HepG2 (cell line): ENCODE results near the gene POMGNT2. TPM values are rescaled to one million over a fixed set of nuclear protein-coding genes. Genes with fewer than 3 reads are reported as not detected.

ENCODE experiments used
- ATAC-seq: fragments of 200-7000 bp; cut with Tn5 transposase; 3 replicates; pipeline ENCODE4 v1.9.1; 2020; ENCODE audit warnings: mild to moderate bottlenecking, moderate library complexity
- BruUV-seq: library from RNA; stranded (reverse); fragments of 400-500 nt; replicated peaks from 2 replicates; lab custom pipeline; 2021; lab: Mats Ljungman, UMichigan
- CTCF ChIA-PET: fragments of 300-600 bp; formaldehyde crosslinking; extraction: SDS; loops from one replicate; lab custom pipeline; 2021; ENCODE audit warnings: low total read pairs, inconsistent platforms, low intra/inter-chr PET ratio; lab: Yijun Ruan, JAX
- POLR2A ChIA-PET: fragments of 350-600 bp; sonication (Branson Sonifier 250); formaldehyde crosslinking; loops from one replicate; lab custom pipeline; 2020; ENCODE audit warnings: antibody characterized with exemption, inconsistent platforms; lab: Yijun Ruan, JAX
- DNase-seq: peaks from one replicate; pipeline ENCODE4 v3.0.0-alpha.2; 2015; ENCODE audit warnings: low spot score
- FAIRE-seq: peaks from 3 replicates; lab custom pipeline; 2011; peaks lifted over from hg19 to GRCh38; lab: Jason Lieb, UNC
- H2AFZ ChIP-seq: one replicate; pipeline ENCODE4 v1.6.1; 2011; ENCODE audit warnings: low read length, inconsistent platforms
- H3K27ac ChIP-seq: fragments of 300-600 bp; 3 replicates; pipeline ENCODE4 v1.8.0; 2011; ENCODE audit warnings: mixed run types, mild to moderate bottlenecking, mixed read lengths, low read length, inconsistent platforms; ENCODE audit not compliant: insufficient read depth; ENCODE audit errors: extremely low read length
- H3K27me3 ChIP-seq, 2 experiments: fragments of 200-600 bp in 1 of 2; 2 replicates in 1 of 2; 3 replicates in 1 of 2; pipeline versions ENCODE4 v1.6.0 to v1.8.0; 2011; ENCODE audit warnings: low read length in 2 of 2, mild to moderate bottlenecking in 2 of 2, moderate library complexity in 2 of 2, inconsistent platforms in 1 of 2; ENCODE audit not compliant: insufficient read depth in 2 of 2, control insufficient read depth in 1 of 2
- H3K36me3 ChIP-seq, 2 experiments: fragments of 200-600 bp in 1 of 2; replicated peaks in 1 of 2; 2 replicates in 1 of 2; 3 replicates in 1 of 2; pipeline versions ENCODE4 v1.5.1 to v1.8.0; 2011; ENCODE audit warnings: low read length in 2 of 2, inconsistent platforms in 1 of 2; ENCODE audit not compliant: insufficient read depth in 2 of 2, control insufficient read depth in 1 of 2
- H3K4me1 ChIP-seq: 2 replicates; pipeline ENCODE4 v1.5.1; 2012; ENCODE audit warnings: low read length, inconsistent platforms; ENCODE audit not compliant: insufficient read depth
- H3K4me2 ChIP-seq: 2 replicates; pipeline ENCODE4 v1.6.0; 2011; ENCODE audit warnings: low read depth, low read length, inconsistent platforms
- H3K4me3 ChIP-seq, 3 experiments: fragments of 200-600 bp in 1 of 3; sonication (generic), shearing (Covaris generic) in 1 of 3; replicated peaks in 1 of 3; 2 replicates each; pipeline ENCODE4 v1.5.1; 2011 to 2016; ENCODE audit warnings: low read length in 3 of 3, inconsistent platforms in 2 of 3, low read depth in 2 of 3, mild to moderate bottlenecking in 2 of 3, control low read depth in 1 of 3, mixed read lengths in 1 of 3; ENCODE audit not compliant: insufficient read depth in 1 of 3
- H3K79me2 ChIP-seq: one replicate; pipeline ENCODE4 v1.6.1; 2011; ENCODE audit warnings: low read length, inconsistent platforms; ENCODE audit not compliant: insufficient read depth
- H3K9ac ChIP-seq: 2 replicates; pipeline ENCODE4 v1.6.0; 2011; ENCODE audit warnings: mild to moderate bottlenecking, low read depth, low read length, inconsistent platforms; ENCODE audit not compliant: insufficient read depth
- H3K9me3 ChIP-seq: 2 replicates; pipeline ENCODE4 v1.5.1; 2012; ENCODE audit warnings: mild to moderate bottlenecking, low read length
- H4K20me1 ChIP-seq: 2 replicates; pipeline ENCODE4 v1.6.0; 2011; ENCODE audit warnings: inconsistent platforms, mild to moderate bottlenecking, low read length, moderate library complexity; ENCODE audit not compliant: insufficient read depth
- KDM5B ChIP-seq: sonication (generic); formaldehyde crosslinking; IDR thresholded peaks from 2 replicates; pipeline ENCODE4 v1.4.0; 2020; ENCODE audit warnings: missing genetic modification reagents, mild to moderate bottlenecking, borderline replicate concordance
- ZFP36 ChIP-seq: fragments of 150-350 bp; IDR thresholded peaks from 2 replicates; pipeline ENCODE4 v1.6.1; 2018; ENCODE audit warnings: borderline replicate concordance, low read length, low read depth; ENCODE audit not compliant: partially characterized antibody
- WGBS: methylation state at CpG from one replicate; pipeline ENCODE4 v1.1.6; 2017; ENCODE audit warnings: low lambda C conversion rate; 5-methylcytosine and 5-hydroxymethylcytosine counted together
- in situ Hi-C: cut with HindIII; loops from 2 replicates; pipeline ENCODE4 v1.10.0; 2017; ENCODE audit warnings: low pct_unique_long_range_greater_than_20kb; ENCODE audit not compliant: extremely low pct_ligation_motif_present
- intact Hi-C: fragments of 100-400 bp; cut with micrococcal nuclease; formaldehyde crosslinking; loops from one replicate; pipeline ENCODE4 v1.10.0; 2022; ENCODE audit not compliant: unreplicated experiment
- polyA plus RNA-seq, 8 experiments: library from polyadenylated mRNA; depleted of rRNA in 3 of 8; stranded (reverse) in 7 of 8; unstranded in 1 of 8; fragments of >200 nt; fragmentation: Illumina TruSeq in 4 of 8; extraction: Trizol in 4 of 8; gene quantifications; 2 replicates each; pipeline versions ENCODE4 v1.2.1 to v1.2.3, GENCODE V29; 2011 to 2016; ENCODE audit warnings: low read depth in 4 of 8, missing spikeins in 1 of 8, mixed read lengths in 1 of 8; ENCODE audit not compliant: insufficient read depth in 1 of 8
- total RNA-seq, 5 experiments: library from RNA; depleted of rRNA; stranded (reverse); fragments of >200 nt; fragmentation: Illumina TruSeq; extraction: Trizol; gene quantifications; 2 replicates each; pipeline ENCODE4 v1.2.3, GENCODE V29; 2016; ENCODE audit warnings: low read depth in 1 of 5
- TF ChIP-seq, protein P1 (sequence below): sonication (generic); formaldehyde crosslinking; conservative IDR thresholded peaks from 2 replicates; pipeline ENCODE4 v1.4.0; 2020; ENCODE audit warnings: mild to moderate bottlenecking, missing genetic modification reagents, moderate library complexity
- TF ChIP-seq, protein P2 (sequence below), 2 experiments: fragments of 450-650 bp in 1 of 2; sonication (generic) in 1 of 2; formaldehyde crosslinking in 1 of 2; IDR thresholded peaks; 2 replicates each; pipeline versions ENCODE4 v1.6.1 to v1.8.0; 2016 to 2022; ENCODE audit warnings: antibody characterized with exemption in 1 of 2, mild to moderate bottlenecking in 1 of 2, missing genetic modification reagents in 1 of 2

The POMGNT2 gene
- total and polyA plus RNA-seq, 2 of the 13 experiments (the other 11 are each of a cell fraction or from before 2014, with no cell fraction given): 10.5 to 12.4 TPM

GRCh38 chr3:43074482-43074881, 31.4 kb downstream of the POMGNT2 start:
- no peaks in the 10 kb centered on the region for H3K27me3 ChIP-seq
- intact Hi-C loops: no loop called here
- H3K4me1 ChIP-seq: no peaks in the 10 kb centered on the region
- no peak overlapping the region for H3K4me3 ChIP-seq
- no peak overlapping the region for H2AFZ ChIP-seq
- no peaks in the 10 kb centered on the region for H3K79me2 ChIP-seq
- 24% methylated on average over 4 of the region's 4 CpGs for WGBS
- ChIA-PET CTCF (no interaction called here), POLR2A (no interaction called here)
- peaks cover 0 to 3% of the 10 kb centered on the region in 2 experiments; a peak in 1 of 5 replicates for H3K36me3 ChIP-seq
- no peaks in the 10 kb centered on the region for H3K9me3 ChIP-seq
- TF ChIP-seq KDM5B (CRISPR knock-in tag): no peak
- TF ChIP-seq ZFP36: no peak
- TF ChIP-seq, protein P1, sequence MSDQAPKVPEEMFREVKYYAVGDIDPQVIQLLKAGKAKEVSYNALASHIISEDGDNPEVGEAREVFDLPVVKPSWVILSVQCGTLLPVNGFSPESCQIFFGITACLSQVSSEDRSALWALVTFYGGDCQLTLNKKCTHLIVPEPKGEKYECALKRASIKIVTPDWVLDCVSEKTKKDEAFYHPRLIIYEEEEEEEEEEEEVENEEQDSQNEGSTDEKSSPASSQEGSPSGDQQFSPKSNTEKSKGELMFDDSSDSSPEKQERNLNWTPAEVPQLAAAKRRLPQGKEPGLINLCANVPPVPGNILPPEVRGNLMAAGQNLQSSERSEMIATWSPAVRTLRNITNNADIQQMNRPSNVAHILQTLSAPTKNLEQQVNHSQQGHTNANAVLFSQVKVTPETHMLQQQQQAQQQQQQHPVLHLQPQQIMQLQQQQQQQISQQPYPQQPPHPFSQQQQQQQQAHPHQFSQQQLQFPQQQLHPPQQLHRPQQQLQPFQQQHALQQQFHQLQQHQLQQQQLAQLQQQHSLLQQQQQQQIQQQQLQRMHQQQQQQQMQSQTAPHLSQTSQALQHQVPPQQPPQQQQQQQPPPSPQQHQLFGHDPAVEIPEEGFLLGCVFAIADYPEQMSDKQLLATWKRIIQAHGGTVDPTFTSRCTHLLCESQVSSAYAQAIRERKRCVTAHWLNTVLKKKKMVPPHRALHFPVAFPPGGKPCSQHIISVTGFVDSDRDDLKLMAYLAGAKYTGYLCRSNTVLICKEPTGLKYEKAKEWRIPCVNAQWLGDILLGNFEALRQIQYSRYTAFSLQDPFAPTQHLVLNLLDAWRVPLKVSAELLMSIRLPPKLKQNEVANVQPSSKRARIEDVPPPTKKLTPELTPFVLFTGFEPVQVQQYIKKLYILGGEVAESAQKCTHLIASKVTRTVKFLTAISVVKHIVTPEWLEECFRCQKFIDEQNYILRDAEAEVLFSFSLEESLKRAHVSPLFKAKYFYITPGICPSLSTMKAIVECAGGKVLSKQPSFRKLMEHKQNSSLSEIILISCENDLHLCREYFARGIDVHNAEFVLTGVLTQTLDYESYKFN (CRISPR knock-in tag): no peak
- H3K9ac ChIP-seq: no peak overlapping the region
- FAIRE-seq (no peak), DNase-seq (no peak), ATAC-seq (no peak)
- H3K4me2 ChIP-seq: no peak overlapping the region
- no peak overlapping the region for H3K27ac ChIP-seq
- H4K20me1 ChIP-seq: no peaks in the 10 kb centered on the region
- in situ Hi-C loops: loop anchor here (10.0 kb wide), 1 partner anchor 110 kb away; no protein-coding TSS in a partner anchor
- BruUV-seq: no TSS peak

DNA sequence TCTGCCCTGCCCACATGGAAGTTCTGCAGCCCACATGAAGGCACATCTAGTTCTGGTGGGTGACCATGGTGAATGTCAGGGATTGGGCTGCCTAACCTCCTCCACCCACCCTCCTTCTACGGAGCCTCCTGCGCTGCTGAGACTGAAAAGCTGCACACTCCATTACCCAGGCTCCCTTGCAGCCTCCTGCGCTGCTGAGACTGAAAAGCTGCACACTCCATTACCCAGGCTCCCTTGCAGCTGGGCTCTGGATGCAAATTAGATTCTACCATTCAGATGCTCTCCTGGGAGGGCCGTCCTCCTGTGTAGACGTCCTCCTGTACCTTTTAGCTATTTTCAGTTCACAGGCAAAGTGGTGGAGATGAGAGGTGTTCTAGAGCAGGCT, 32.1 kb downstream of the POMGNT2 start:
- H3K36me3 ChIP-seq: no peaks in the 10 kb centered on the region
- CTCF ChIA-PET: no interaction called here
- no peaks in the 10 kb centered on the region for H3K79me2 ChIP-seq
- H3K9me3 ChIP-seq: no peaks in the 10 kb centered on the region
- POLR2A ChIA-PET: no interaction called here
- no peak overlapping the region for H3K27ac ChIP-seq
- intact Hi-C loops (no loop called here), in situ Hi-C loops (loop anchor here (10.0 kb wide), 1 partner anchor 109 kb away; no protein-coding TSS in a partner anchor)
- BruUV-seq: no TSS peak
- DNase-seq: no peak
- no peak overlapping the region for H3K4me2 ChIP-seq
- H3K27me3 ChIP-seq: no peaks in the 10 kb centered on the region
- WGBS: 28% methylated on average over 4 of the region's 5 CpGs
- H4K20me1 ChIP-seq: no peaks in the 10 kb centered on the region
- no peak overlapping the region for H2AFZ ChIP-seq
- no peak overlapping the region for H3K4me3 ChIP-seq
- no peak overlapping the region for H3K9ac ChIP-seq
- no peak for FAIRE-seq
- H3K4me1 ChIP-seq: no peaks in the 10 kb centered on the region
- no peak for ATAC-seq
- TF ChIP-seq, protein P2, sequence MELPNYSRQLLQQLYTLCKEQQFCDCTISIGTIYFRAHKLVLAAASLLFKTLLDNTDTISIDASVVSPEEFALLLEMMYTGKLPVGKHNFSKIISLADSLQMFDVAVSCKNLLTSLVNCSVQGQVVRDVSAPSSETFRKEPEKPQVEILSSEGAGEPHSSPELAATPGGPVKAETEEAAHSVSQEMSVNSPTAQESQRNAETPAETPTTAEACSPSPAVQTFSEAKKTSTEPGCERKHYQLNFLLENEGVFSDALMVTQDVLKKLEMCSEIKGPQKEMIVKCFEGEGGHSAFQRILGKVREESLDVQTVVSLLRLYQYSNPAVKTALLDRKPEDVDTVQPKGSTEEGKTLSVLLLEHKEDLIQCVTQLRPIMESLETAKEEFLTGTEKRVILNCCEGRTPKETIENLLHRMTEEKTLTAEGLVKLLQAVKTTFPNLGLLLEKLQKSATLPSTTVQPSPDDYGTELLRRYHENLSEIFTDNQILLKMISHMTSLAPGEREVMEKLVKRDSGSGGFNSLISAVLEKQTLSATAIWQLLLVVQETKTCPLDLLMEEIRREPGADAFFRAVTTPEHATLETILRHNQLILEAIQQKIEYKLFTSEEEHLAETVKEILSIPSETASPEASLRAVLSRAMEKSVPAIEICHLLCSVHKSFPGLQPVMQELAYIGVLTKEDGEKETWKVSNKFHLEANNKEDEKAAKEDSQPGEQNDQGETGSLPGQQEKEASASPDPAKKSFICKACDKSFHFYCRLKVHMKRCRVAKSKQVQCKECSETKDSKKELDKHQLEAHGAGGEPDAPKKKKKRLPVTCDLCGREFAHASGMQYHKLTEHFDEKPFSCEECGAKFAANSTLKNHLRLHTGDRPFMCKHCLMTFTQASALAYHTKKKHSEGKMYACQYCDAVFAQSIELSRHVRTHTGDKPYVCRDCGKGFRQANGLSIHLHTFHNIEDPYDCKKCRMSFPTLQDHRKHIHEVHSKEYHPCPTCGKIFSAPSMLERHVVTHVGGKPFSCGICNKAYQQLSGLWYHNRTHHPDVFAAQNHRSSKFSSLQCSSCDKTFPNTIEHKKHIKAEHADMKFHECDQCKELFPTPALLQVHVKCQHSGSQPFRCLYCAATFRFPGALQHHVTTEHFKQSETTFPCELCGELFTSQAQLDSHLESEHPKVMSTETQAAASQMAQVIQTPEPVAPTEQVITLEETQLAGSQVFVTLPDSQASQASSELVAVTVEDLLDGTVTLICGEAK (IDR thresholded peaks at IDR 0.05): no peak
- TF ChIP-seq, protein P2 (CRISPR knock-in tag; IDR thresholded peaks at IDR 0.05): no peak
